HG03060 (cell line): Measurements from ENCODE around the gene KATNA1.

Source experiments
- ATAC-seq: cut with Tn5 transposase; IDR thresholded peaks from one replicate; pipeline ENCODE4 v1.9.1; 2021; ENCODE audit warnings: low read depth, moderate number of reproducible peaks; ENCODE audit not compliant: unreplicated experiment

Gene KATNA1

DNA sequence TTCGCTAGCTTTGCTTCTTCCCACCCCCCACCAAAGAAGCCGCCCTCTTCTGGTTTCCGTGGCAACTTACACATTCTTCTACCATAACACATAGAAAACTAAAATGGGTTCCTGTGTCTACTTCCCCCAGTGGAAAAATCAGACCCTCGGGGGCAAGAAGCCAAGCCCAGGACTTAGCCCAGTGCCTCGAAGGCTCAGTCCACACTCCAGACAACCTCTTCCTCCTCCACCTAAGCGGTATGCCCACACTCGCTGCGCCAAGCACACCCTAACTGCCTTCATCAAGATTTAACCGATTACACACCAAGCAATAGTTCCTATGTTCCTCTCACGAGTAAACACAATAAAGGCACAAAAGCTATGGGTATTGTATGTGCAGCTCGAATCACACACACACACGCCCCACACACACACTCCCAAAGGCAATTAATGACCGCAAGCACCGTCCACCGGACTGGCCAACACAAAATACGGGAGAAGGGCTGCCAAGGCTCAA lies 103.2 kb downstream of the KATNA1 start:
- no peak for ATAC-seq
